Neural crest cell (in vitro differentiated cells): ENCODE results near the gene ACSS1. TPM values are rescaled to one million over a fixed set of nuclear protein-coding genes. Genes with fewer than 3 reads are reported as not detected.

Experiments
- DNase-seq: peaks from one replicate; pipeline ENCODE4 v3.0.0; 2021; ENCODE audit warnings: low read depth, mixed read lengths, low spot score
- H3K27ac Mint-ChIP-seq: one replicate; pipeline ENCODE4 v1.8.0; 2021; ENCODE audit warnings: mild to moderate bottlenecking, mixed read lengths; ENCODE audit not compliant: unreplicated experiment
- H3K27me3 Mint-ChIP-seq: 2 replicates; pipeline ENCODE4 v1.8.0; 2021; ENCODE audit warnings: low read depth, mild to moderate bottlenecking, mixed read lengths
- H3K36me3 Mint-ChIP-seq: 2 replicates; pipeline ENCODE4 v1.8.0; 2021; ENCODE audit warnings: low read depth, mild to moderate bottlenecking, mixed read lengths
- H3K4me1 Mint-ChIP-seq: 2 replicates; pipeline ENCODE4 v1.8.0; 2021; ENCODE audit warnings: mixed read lengths
- H3K4me3 Mint-ChIP-seq: one replicate; pipeline ENCODE4 v1.8.0; 2021; ENCODE audit warnings: mild to moderate bottlenecking, mixed read lengths
- H3K9me3 Mint-ChIP-seq: 2 replicates; pipeline ENCODE4 v1.8.0; 2021; ENCODE audit warnings: mixed read lengths
- CTCF ChIP-seq: fragments of 200-600 bp; sonication (generic); conservative IDR thresholded peaks from 2 replicates; pipeline ENCODE4 v1.5.0; 2021; ENCODE audit warnings: antibody characterized with exemption, mild to moderate bottlenecking
- total RNA-seq: library from RNA; stranded (reverse); gene quantifications from 2 replicates; pipeline ENCODE4 v1.2.1, GENCODE V29; 2021

Gene ACSS1
- total RNA-seq, 1 donor from 2014 or later = 14.0 TPM

GRCh38 chr20:25061103-25061799 is 3.3 kb upstream of the ACSS1 start:
- peaks cover 32% of the 10 kb centered on the region for H3K4me1 Mint-ChIP-seq
- peak overlapping the region; percentile 47 for H3K4me3 Mint-ChIP-seq
- no peak overlapping the region for H3K27ac Mint-ChIP-seq
- no peak for DNase-seq
- no peaks in the 10 kb centered on the region for H3K36me3 Mint-ChIP-seq
- no peaks in the 10 kb centered on the region for H3K9me3 Mint-ChIP-seq
- peaks cover 66% of the 10 kb centered on the region for H3K27me3 Mint-ChIP-seq
- TF ChIP-seq CTCF = no peak

- no peak for TF ChIP-seq CTCF
- Mint-ChIP-seq H3K9me3 (no peaks in the 10 kb centered on the region), H3K36me3 (no peaks in the 10 kb centered on the region), H3K27me3 (peaks cover 69% of the 10 kb centered on the region), H3K4me1 (peaks cover 26% of the 10 kb centered on the region), H3K27ac (no peak overlapping the region), H3K4me3 (peak overlapping the region; percentile 47)
- DNase-seq = no peak
These were observed 2.0 kb upstream of the ACSS1 start for GRCh38 chr20:25059866-25060465.

- H3K4me3 Mint-ChIP-seq = peak overlapping the region; percentile 78
- H3K9me3 Mint-ChIP-seq = no peaks in the 10 kb centered on the region
- peaks cover 72% of the 10 kb centered on the region for H3K27me3 Mint-ChIP-seq
- no peak for TF ChIP-seq CTCF
- H3K36me3 Mint-ChIP-seq = no peaks in the 10 kb centered on the region
- H3K27ac Mint-ChIP-seq = no peak overlapping the region
- no peak for DNase-seq
- H3K4me1 Mint-ChIP-seq = peaks cover 24% of the 10 kb centered on the region
These were observed 1.2 kb upstream of the ACSS1 start for GRCh38 chr20:25058847-25059810.

- peaks cover 28% of the 10 kb centered on the region for H3K4me1 Mint-ChIP-seq
- peak overlapping the region; percentile 78 for H3K4me3 Mint-ChIP-seq
- peak; percentile 31 for DNase-seq
- no peaks in the 10 kb centered on the region for H3K9me3 Mint-ChIP-seq
- TF ChIP-seq CTCF = no peak
- peaks cover 72% of the 10 kb centered on the region for H3K27me3 Mint-ChIP-seq
- H3K36me3 Mint-ChIP-seq = no peaks in the 10 kb centered on the region
- peak overlapping the region; percentile 71 for H3K27ac Mint-ChIP-seq
These were observed 497 bp downstream of the ACSS1 start for GRCh38 chr20:25057234-25058050.

- no peak for DNase-seq
- no peaks in the 10 kb centered on the region for H3K9me3 Mint-ChIP-seq
- TF ChIP-seq CTCF = no peak
- H3K4me3 Mint-ChIP-seq = peak overlapping the region; percentile 82
- H3K27me3 Mint-ChIP-seq = peaks cover 71% of the 10 kb centered on the region
- H3K36me3 Mint-ChIP-seq = no peaks in the 10 kb centered on the region
- peak overlapping the region; percentile 71 for H3K27ac Mint-ChIP-seq
- peaks cover 31% of the 10 kb centered on the region for H3K4me1 Mint-ChIP-seq
These were observed 1.2 kb downstream of the ACSS1 start for GRCh38 chr20:25056690-25057233.
